HEK293T (cell line): ENCODE data around the gene ALPI.

Experiments used
- ARNT ChIP-seq: fragments of 450-650 bp; IDR thresholded peaks from 2 replicates; pipeline ENCODE4 v1.6.1; 2017; ENCODE audit warnings: mild to moderate bottlenecking
- BHLHE40 ChIP-seq: fragments of 450-650 bp; IDR thresholded peaks from 2 replicates; pipeline ENCODE4 v1.6.1; 2016; ENCODE audit warnings: mild to moderate bottlenecking, moderate library complexity, borderline replicate concordance
- FOXA1 ChIP-seq: fragments of 450-650 bp; IDR thresholded peaks from 2 replicates; pipeline ENCODE4 v1.6.1; 2016; ENCODE audit warnings: mild to moderate bottlenecking
- FOXK2 ChIP-seq: fragments of 450-650 bp; IDR thresholded peaks from 2 replicates; pipeline ENCODE4 v1.6.1; 2016; ENCODE audit warnings: mild to moderate bottlenecking
- FOXM1 ChIP-seq: fragments of 450-650 bp; IDR thresholded peaks from 2 replicates; pipeline ENCODE4 v1.6.1; 2017; ENCODE audit warnings: mild to moderate bottlenecking, borderline replicate concordance
- SP1 ChIP-seq: fragments of 450-650 bp; IDR thresholded peaks from 2 replicates; pipeline ENCODE4 v1.6.1; 2017
- TARDBP ChIP-seq: fragments of 450-650 bp; IDR thresholded peaks from 2 replicates; pipeline ENCODE4 v1.6.1; 2016
- ZNF384 ChIP-seq: fragments of 450-650 bp; IDR thresholded peaks from 2 replicates; pipeline ENCODE4 v1.6.1; 2016

GRCh38 chr2:232464544-232464885 lies 8.6 kb downstream of the ALPI start:
- no peak for TF ChIP-seq TARDBP
- TF ChIP-seq FOXK2 = no peak
- TF ChIP-seq ARNT = no peak
- TF ChIP-seq BHLHE40 = no peak
- TF ChIP-seq FOXA1 = no peak
- TF ChIP-seq FOXM1 = no peak
- TF ChIP-seq SP1 = no peak
- no peak for TF ChIP-seq ZNF384
